ENCODE results near the gene EIF3B.
"Not testable (repeated sequence)": the region's sequence is repeated elsewhere in the genome, so short reads cannot be mapped to it uniquely, and the experiment has no call there.

- not testable (repeated sequence) for TF ChIP-seq CTCF (conservative IDR thresholded peaks at IDR 0.05; ENCODE audit: low read depth, low read length); EZH2 (IDR thresholded peaks at IDR 0.05; ENCODE audit: borderline replicate concordance, low read depth, low read length, poor library complexity, severe bottlenecking)
Observed at GRCh38 chr7:2314956-2315530, 39.6 kb upstream of the EIF3B start.
